GM12878 (cell line): ENCODE results near the gene PAPPA. TPM values are rescaled to one million over a fixed set of nuclear protein-coding genes. Genes with fewer than 3 reads are reported as not detected.

Source experiments
- ATAC-seq: fragments of 200-7000 bp; cut with Tn5 transposase; 3 replicates; pipeline ENCODE4 v1.9.1; 2020; ENCODE audit warnings: mild to moderate bottlenecking, moderate library complexity
- BruUV-seq: library from RNA; stranded (reverse); fragments of 400-500 nt; replicated peaks from 2 replicates; lab custom pipeline; 2021; lab: Mats Ljungman, UMichigan
- CTCF ChIA-PET: fragments of 300-600 bp; sonication (Branson Sonifier 250); formaldehyde crosslinking; extraction: SDS; loops from one replicate; lab custom pipeline; 2021; ENCODE audit warnings: inconsistent platforms; lab: Yijun Ruan, JAX
- POLR2A ChIA-PET: fragments of 350-600 bp; formaldehyde crosslinking; extraction: SDS; loops from one replicate; lab custom pipeline; 2021; ENCODE audit warnings: inconsistent platforms; lab: Charles Lee
- RAD21 ChIA-PET: fragments of 300-600 bp; sonication (Branson Sonifier 250); formaldehyde crosslinking; loops from one replicate; lab custom pipeline; 2023; ENCODE audit warnings: antibody characterized with exemption; ENCODE audit not compliant: unreplicated experiment; lab: Charles Lee
- SMC1A ChIA-PET: fragments of 300-600 bp; sonication (Branson Sonifier 250); formaldehyde crosslinking; loops from one replicate; lab custom pipeline; 2023; ENCODE audit not compliant: unreplicated experiment, uncharacterized antibody; lab: Charles Lee
- DNase-seq: peaks from one replicate; pipeline ENCODE4 v3.0.0-alpha.2; 2011; ENCODE audit warnings: low read depth, low spot score
- FAIRE-seq: peaks from 3 replicates; lab custom pipeline; 2011; peaks lifted over from hg19 to GRCh38; lab: Jason Lieb, UNC
- H2AFZ ChIP-seq: 2 replicates; pipeline ENCODE4 v1.6.0; 2011; ENCODE audit warnings: low read depth, low read length, control low read depth; ENCODE audit not compliant: control insufficient read depth
- H3K27ac ChIP-seq: 2 replicates; pipeline ENCODE4 v1.5.1; 2011; ENCODE audit warnings: control low read depth; ENCODE audit not compliant: control insufficient read depth, insufficient read depth
- H3K27me3 ChIP-seq, 2 experiments: replicated peaks in 1 of 2; 2 replicates each; pipeline versions ENCODE4 v1.6.0 to v1.6.1; 2011; ENCODE audit warnings: low read length in 1 of 2; ENCODE audit not compliant: control insufficient read depth in 2 of 2, insufficient read depth in 2 of 2
- H3K36me3 ChIP-seq, 2 experiments: 2 replicates each; pipeline ENCODE4 v1.5.1; 2011; ENCODE audit warnings: low read length in 1 of 2; ENCODE audit not compliant: control insufficient read depth in 2 of 2, insufficient read depth in 2 of 2
- H3K4me1 ChIP-seq: 2 replicates; pipeline ENCODE4 v1.6.1; 2011; ENCODE audit warnings: mild to moderate bottlenecking, low read length, moderate library complexity, mixed read lengths; ENCODE audit not compliant: control insufficient read depth, insufficient read depth
- H3K4me2 ChIP-seq: 2 replicates; pipeline ENCODE4 v1.6.0; 2011; ENCODE audit warnings: control low read depth; ENCODE audit not compliant: control insufficient read depth, insufficient read depth
- H3K4me3 ChIP-seq: fragments of 200-600 bp; sonication (generic); 2 replicates; pipeline ENCODE4 v1.5.1; 2016
- H3K79me2 ChIP-seq: 2 replicates; pipeline ENCODE4 v1.6.0; 2011; ENCODE audit warnings: low read length; ENCODE audit not compliant: control insufficient read depth, insufficient read depth
- H3K9ac ChIP-seq: 2 replicates; pipeline ENCODE4 v1.8.0; 2011; ENCODE audit warnings: low read length, control low read depth, mixed read lengths; ENCODE audit not compliant: control insufficient read depth, insufficient read depth
- H3K9me3 ChIP-seq: replicated peaks from 3 replicates; pipeline ENCODE4 v1.5.1; 2011; ENCODE audit warnings: mild to moderate bottlenecking, low read length; ENCODE audit not compliant: control insufficient read depth, insufficient read depth
- H4K20me1 ChIP-seq: 2 replicates; pipeline ENCODE4 v1.6.0; 2011; ENCODE audit not compliant: control insufficient read depth, insufficient read depth
- ASH2L ChIP-seq: fragments of 300-600, 200-600 bp; sonication (generic); IDR thresholded peaks from 2 replicates; pipeline ENCODE4 v1.6.1; 2017; ENCODE audit warnings: low read depth, mild to moderate bottlenecking, borderline replicate concordance
- MEF2B ChIP-seq: fragments of 450-650 bp; IDR thresholded peaks from 2 replicates; pipeline ENCODE4 v1.6.1; 2018; ENCODE audit warnings: mild to moderate bottlenecking, moderate library complexity; ENCODE audit not compliant: partially characterized antibody, poor library complexity, severe bottlenecking
- NFIC ChIP-seq: IDR thresholded peaks from 2 replicates; pipeline ENCODE4 v1.6.1; 2012; ENCODE audit warnings: low read depth, mild to moderate bottlenecking, inconsistent platforms, low read length, moderate library complexity
- POLR2A ChIP-seq: IDR thresholded peaks from 2 replicates; pipeline ENCODE4 v1.6.1; 2011; ENCODE audit warnings: low read depth, mild to moderate bottlenecking, low read length
- STAT1 ChIP-seq: fragments of 450-650 bp; conservative IDR thresholded peaks from 2 replicates; pipeline ENCODE4 v1.6.1; 2014; ENCODE audit warnings: antibody characterized with exemption, mild to moderate bottlenecking
- TAF1 ChIP-seq: IDR thresholded peaks from 2 replicates; pipeline ENCODE4 v1.6.1; 2011; ENCODE audit warnings: mild to moderate bottlenecking, low read depth, low read length, borderline replicate concordance
- ZZZ3 ChIP-seq: IDR thresholded peaks from 2 replicates; pipeline ENCODE4 v1.6.1; 2011; ENCODE audit warnings: low read depth; ENCODE audit not compliant: control insufficient read depth, insufficient read length
- WGBS: methylation state at CpG from one replicate; pipeline ENCODE4 v1.1.6; 2016; ENCODE audit warnings: low lambda C conversion rate; ENCODE audit not compliant: insufficient replicate concordance, insufficient coverage; ENCODE audit errors: missing lambda C conversion rate; 5-methylcytosine and 5-hydroxymethylcytosine counted together
- in situ Hi-C: fragments of 300-500 bp; cut with MboI; formaldehyde crosslinking; loops from 9 replicates; pipeline ENCODE4 v1.14.3; 2018; ENCODE audit warnings: mixed read lengths
- intact Hi-C: fragments of 100-400 bp; cut with micrococcal nuclease; formaldehyde crosslinking; loops from one replicate; pipeline ENCODE4 v1.14.2; 2022; ENCODE audit not compliant: unreplicated experiment
- polyA plus RNA-seq, 11 experiments: library from polyadenylated mRNA; depleted of rRNA in 4 of 11; unstranded in 6 of 11; stranded (reverse) in 5 of 11; fragments of >200 nt; fragmentation: Nextera tagmentation in 4 of 11; fragmentation: Illumina TruSeq in 1 of 11; extraction: Ambion mirVana in 4 of 11; extraction: Trizol in 1 of 11; gene quantifications; 1 replicate in 1 of 11; 2 replicates in 10 of 11; pipeline versions ENCODE4 v1.2.1 to v1.2.3, GENCODE V29; 2011 to 2016; ENCODE audit warnings: inconsistent platforms in 2 of 11, missing spikeins in 2 of 11, low read depth in 1 of 11
- total RNA-seq, 4 experiments: library from RNA; depleted of rRNA in 3 of 4; stranded (reverse); fragments of >200 nt in 3 of 4; fragmentation: Illumina TruSeq in 1 of 4; extraction: Trizol in 1 of 4; gene quantifications; 2 replicates each; pipeline versions ENCODE4 v1.2.1 to v1.2.3, GENCODE V29; 2013 to 2021
- TF ChIP-seq, protein P1 (sequence below): fragments of 450-650 bp; IDR thresholded peaks from 2 replicates; pipeline ENCODE4 v1.6.1; 2014; ENCODE audit warnings: mild to moderate bottlenecking
- TF ChIP-seq, protein P2 (sequence below), 3 experiments: IDR thresholded peaks in 2 of 3; conservative IDR thresholded peaks in 1 of 3; 2 replicates each; pipeline ENCODE4 v1.5.1; 2011; ENCODE audit warnings: low read depth in 3 of 3, low read length in 3 of 3, mild to moderate bottlenecking in 3 of 3, control low read depth in 2 of 3, moderate library complexity in 2 of 3, inconsistent platforms in 1 of 3, mixed read lengths in 1 of 3; ENCODE audit not compliant: control insufficient read depth in 2 of 3, insufficient read depth in 1 of 3; ENCODE audit errors: extremely low read depth in 1 of 3

The PAPPA gene
- total and polyA plus RNA-seq, 10 of the 15 experiments (the other 5 are each of a cell fraction or from before 2014, with no cell fraction given), result under 0.01 to 0.19 (median 0.02) TPM; not detected in 4

DNA sequence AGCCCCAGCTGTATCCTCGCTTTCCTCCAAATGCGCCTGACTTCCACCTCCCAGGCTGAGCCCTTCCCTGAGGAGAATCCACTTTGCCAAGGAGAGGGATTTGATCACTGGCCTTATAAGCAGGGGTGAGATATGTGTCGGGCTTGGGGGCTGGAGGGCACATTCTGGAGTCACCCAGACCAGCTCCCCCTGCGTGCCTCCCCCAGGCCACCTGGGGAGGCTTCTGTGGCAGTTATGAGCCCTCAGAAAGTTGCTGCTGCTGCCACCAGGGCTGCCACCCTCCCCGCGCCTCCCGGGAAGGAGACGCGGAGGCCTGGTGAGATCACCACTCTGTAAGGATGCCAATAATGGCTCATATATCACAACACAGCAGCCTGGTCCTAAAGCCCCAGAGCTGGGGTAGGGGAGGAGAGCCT is 211.5 kb downstream of the PAPPA start:
- 71% methylated on average over 8 of the region's 9 CpGs for whole genome bisulfite sequencing
- no peak overlapping the region for H2AFZ ChIP-seq

More for the DNA sequence above, 211.5 kb downstream of the PAPPA start:
- CTCF ChIA-PET, result no interaction called here
- no peak for DNase-seq
- no peak for ATAC-seq
- TF ChIP-seq TAF1 (no peak), STAT1 (no peak), NFIC (no peak), ZZZ3 (no peak), ASH2L (no peak), MEF2B (no peak), POLR2A (no peak)
- TF ChIP-seq, protein P1, sequence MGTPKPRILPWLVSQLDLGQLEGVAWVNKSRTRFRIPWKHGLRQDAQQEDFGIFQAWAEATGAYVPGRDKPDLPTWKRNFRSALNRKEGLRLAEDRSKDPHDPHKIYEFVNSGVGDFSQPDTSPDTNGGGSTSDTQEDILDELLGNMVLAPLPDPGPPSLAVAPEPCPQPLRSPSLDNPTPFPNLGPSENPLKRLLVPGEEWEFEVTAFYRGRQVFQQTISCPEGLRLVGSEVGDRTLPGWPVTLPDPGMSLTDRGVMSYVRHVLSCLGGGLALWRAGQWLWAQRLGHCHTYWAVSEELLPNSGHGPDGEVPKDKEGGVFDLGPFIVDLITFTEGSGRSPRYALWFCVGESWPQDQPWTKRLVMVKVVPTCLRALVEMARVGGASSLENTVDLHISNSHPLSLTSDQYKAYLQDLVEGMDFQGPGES, result no peak
- TF ChIP-seq, protein P2, sequence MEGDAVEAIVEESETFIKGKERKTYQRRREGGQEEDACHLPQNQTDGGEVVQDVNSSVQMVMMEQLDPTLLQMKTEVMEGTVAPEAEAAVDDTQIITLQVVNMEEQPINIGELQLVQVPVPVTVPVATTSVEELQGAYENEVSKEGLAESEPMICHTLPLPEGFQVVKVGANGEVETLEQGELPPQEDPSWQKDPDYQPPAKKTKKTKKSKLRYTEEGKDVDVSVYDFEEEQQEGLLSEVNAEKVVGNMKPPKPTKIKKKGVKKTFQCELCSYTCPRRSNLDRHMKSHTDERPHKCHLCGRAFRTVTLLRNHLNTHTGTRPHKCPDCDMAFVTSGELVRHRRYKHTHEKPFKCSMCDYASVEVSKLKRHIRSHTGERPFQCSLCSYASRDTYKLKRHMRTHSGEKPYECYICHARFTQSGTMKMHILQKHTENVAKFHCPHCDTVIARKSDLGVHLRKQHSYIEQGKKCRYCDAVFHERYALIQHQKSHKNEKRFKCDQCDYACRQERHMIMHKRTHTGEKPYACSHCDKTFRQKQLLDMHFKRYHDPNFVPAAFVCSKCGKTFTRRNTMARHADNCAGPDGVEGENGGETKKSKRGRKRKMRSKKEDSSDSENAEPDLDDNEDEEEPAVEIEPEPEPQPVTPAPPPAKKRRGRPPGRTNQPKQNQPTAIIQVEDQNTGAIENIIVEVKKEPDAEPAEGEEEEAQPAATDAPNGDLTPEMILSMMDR (IDR thresholded peaks at IDR 0.05 in 2 of 3, conservative IDR thresholded peaks at IDR 0.05 in 1 of 3; ENCODE audit: control insufficient read depth in 2 of 3, extremely low read depth in 1 of 3, insufficient read depth in 1 of 3, low read depth in 3 of 3, low read length in 3 of 3), result no peak
- POLR2A ChIA-PET, result no interaction called here
- no peak for FAIRE-seq
- no peak overlapping the region for H3K27ac ChIP-seq
- SMC1A ChIA-PET, result no interaction called here
- RAD21 ChIA-PET, result no interaction called here
- H3K4me3 ChIP-seq, result no peak overlapping the region
- intact Hi-C loops (no loop called here), in situ Hi-C loops (no loop called here)
- no peaks in the 10 kb centered on the region for H4K20me1 ChIP-seq
- H3K36me3 ChIP-seq, result no peaks in the 10 kb centered on the region
- H3K27me3 ChIP-seq, result no peaks in the 10 kb centered on the region
- no peaks in the 10 kb centered on the region for H3K4me1 ChIP-seq
- BruUV-seq, result no TSS peak
- H3K9me3 ChIP-seq, result no peaks in the 10 kb centered on the region
- H3K9ac ChIP-seq, result no peak overlapping the region
- H3K4me2 ChIP-seq, result no peak overlapping the region
- H3K79me2 ChIP-seq, result no peaks in the 10 kb centered on the region
